ENCODE data around the gene FUT1.

Gene FUT1

DNA sequence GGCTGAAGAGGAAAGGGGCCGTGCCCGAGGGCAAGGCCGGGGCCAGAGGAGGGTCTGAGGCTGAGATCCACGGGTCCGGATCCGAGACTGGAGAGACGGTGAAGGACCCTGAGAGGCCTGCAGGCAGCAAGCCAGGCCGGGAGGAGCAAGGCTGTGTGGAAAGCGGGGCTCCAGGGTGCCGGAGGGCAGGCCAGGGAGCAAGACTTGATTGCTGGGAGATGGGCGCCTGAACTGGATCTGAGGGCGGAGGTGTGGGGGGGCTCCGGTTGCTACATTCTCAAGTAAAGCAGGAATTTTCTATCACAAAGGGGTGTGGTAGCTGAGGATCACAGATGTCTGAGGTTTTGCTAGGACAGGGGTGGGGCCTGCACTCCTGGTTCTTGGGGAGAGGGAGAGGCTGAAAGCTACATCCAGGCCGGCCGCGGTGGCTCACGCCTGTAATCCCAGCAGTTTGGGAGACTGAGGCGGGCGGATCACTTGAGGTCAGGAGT, 36.7 kb downstream of the FUT1 start:
- TF ChIP-seq, protein P1, sequence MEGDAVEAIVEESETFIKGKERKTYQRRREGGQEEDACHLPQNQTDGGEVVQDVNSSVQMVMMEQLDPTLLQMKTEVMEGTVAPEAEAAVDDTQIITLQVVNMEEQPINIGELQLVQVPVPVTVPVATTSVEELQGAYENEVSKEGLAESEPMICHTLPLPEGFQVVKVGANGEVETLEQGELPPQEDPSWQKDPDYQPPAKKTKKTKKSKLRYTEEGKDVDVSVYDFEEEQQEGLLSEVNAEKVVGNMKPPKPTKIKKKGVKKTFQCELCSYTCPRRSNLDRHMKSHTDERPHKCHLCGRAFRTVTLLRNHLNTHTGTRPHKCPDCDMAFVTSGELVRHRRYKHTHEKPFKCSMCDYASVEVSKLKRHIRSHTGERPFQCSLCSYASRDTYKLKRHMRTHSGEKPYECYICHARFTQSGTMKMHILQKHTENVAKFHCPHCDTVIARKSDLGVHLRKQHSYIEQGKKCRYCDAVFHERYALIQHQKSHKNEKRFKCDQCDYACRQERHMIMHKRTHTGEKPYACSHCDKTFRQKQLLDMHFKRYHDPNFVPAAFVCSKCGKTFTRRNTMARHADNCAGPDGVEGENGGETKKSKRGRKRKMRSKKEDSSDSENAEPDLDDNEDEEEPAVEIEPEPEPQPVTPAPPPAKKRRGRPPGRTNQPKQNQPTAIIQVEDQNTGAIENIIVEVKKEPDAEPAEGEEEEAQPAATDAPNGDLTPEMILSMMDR (conservative IDR thresholded peaks at IDR 0.05): no peak
- no peak for TF ChIP-seq ZFX (IDR thresholded peaks at IDR 0.05)
- no peak overlapping the region for H3K27ac ChIP-seq

DNA sequence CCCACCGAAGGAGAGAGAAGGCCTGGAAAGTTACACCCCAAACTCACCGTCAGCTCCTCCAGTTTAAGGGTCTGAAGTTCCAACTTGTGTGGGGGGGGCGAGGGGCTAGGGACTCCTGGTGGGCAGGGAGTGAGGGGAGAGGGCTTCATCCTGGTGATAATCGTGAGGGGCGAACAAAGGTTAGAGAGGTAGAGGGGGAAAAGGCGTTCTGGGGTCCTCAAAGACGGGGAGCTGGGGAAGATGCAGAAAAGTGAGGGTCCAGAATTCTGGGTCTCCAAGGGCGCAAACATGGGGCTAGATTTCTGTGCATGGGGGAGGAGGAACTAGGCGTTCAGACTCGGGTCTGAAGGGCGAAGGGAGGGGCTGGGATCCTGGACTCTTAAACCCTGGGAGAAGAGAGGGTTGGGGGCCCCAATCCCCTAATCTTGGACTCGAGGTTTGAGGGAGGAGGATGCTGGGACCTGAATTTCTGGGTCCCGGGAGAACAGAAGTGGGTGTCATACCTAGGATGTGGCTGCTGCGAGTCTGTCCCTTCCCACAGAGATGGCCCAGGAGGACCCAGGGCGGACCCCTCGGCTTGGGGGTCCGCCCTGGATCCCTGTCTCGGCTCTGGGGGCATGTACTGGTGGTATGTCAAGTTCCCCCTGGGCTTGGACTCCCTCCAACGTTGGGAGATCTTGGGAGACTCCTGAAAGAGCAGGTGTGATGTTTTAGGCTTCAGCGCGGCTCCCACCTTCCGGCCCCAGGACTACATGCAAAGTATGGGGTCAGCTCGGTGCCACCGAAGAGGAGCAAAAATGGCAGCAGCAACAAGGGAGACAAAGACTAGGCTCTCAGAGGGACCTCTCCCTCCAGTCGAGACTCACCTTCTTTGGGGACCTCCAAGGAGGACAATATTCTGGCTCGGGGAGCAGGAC, 37.4 kb downstream of the FUT1 start:
- peak overlapping the region; percentile 76 for H3K27ac ChIP-seq
- no peak for TF ChIP-seq ZFX (IDR thresholded peaks at IDR 0.05)
- TF ChIP-seq, protein P1 (conservative IDR thresholded peaks at IDR 0.05): no peak

DNA sequence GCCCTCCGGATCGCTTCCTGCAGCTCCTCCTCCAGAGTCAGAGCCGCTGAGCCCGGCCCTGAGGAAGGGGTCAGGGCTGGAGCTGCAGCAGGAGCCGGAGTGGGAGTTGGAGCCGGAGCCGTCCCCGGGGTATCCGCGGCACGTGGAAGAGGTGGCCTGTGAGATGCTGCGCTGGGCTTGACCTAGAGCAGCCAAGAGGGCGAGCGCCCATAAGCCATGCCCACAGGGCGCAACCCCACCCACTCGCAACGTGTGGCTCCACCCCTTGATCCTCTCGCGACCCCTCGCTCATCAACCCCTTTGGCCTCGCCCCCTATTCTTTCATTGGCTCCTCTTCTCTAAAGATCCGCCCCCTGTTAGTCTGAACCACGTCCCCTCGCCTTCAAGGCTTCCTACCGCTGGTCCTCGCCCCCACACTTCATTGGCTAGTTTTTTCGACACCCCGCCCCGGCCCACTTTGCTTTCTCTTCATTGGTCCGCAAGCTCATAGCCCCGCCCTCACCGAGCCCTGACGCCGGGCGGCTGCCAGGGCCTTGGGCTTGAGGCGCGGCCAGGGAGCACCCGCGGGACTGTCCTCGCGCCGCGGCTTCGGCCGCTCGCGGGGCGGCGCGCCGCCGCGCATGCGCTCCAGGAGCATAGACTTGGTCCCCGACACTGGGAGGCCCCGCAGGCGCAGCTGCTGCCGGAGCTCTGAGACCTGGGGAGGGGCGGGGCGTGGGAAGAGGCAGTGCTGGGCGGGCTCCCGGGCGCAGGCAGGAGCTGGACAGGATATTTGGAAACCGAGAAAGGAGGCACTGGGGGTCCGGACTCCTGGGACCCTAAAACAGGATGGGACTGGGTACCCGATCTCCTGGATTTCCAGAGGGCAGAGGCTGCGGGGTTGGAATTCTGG, 38.3 kb downstream of the FUT1 start:
- TF ChIP-seq ZFX (IDR thresholded peaks at IDR 0.05): no peak
- TF ChIP-seq, protein P1 (conservative IDR thresholded peaks at IDR 0.05): no peak
- H3K27ac ChIP-seq: peak overlapping the region; percentile 76

DNA sequence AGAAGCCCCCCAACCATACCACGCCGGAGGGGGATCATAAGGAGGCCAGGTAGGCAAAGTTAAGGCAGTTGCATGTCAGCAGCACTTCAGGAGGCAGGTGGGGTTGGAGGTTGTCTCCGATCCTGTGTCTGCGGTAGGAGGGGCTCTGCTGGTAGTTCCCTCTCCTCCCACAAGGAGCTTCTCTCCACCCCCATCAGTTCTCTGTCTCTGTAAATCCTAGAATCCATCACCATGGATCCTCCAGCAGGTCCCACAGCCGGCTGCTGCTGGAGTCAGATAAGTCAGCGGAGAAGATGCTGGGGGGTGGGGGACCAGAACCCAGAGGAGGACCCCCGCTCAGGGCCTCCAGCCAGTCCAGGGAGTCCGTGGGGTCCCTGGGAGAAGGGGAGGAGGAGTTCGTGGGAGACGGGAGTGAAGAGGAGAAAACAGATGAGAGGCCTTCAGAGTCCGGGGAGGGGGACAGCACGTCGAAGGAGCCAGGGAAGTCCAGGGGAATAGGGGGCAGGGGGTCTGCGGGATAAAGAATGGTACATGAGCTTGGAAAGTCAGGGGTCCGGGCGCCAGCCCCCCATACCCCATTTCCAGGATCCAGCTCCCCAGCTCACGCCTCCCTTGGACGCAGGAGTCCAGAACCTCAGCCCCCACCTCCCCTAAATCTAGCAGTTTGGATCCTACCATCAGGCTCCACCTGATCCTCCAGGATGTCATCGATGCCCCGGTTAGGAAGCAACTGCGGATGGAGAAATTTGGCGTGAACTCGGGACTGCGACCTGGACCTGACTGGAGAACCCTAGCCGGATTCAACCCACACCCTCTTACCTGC, 39.2 kb downstream of the FUT1 start:
- no peak for TF ChIP-seq ZFX (IDR thresholded peaks at IDR 0.05)
- TF ChIP-seq, protein P1 (conservative IDR thresholded peaks at IDR 0.05): no peak
- H3K27ac ChIP-seq: peak overlapping the region; percentile 58

DNA sequence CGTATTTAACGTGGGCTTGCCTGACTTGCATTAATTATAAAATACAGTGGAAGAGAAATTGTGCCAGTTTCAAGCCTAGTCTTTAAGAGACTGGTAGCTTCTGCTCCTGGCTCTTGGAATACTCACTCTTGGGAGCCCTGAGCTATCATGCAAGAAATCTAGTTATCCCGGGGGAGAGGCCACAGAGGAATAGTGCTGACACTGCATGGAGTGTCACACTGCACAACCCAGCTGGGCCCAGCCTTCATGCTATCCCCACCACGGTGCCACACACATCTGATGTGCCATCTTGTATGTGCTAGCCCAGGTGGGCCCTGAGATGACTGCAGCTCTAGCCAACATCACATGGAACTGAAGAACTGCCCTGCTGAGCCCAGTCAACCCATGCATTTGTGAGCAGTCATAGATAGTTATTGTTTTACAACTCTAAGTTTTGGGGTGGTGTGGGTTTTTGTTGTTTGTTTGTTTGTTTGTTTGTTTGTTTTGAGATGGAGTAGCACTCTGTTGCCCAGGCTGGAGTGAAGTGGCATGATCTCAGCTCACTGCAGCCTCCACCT, 41.3 kb downstream of the FUT1 start:
- TF ChIP-seq ZFX (IDR thresholded peaks at IDR 0.05): no peak
- TF ChIP-seq, protein P1 (conservative IDR thresholded peaks at IDR 0.05): no peak
- no peak overlapping the region for H3K27ac ChIP-seq

DNA sequence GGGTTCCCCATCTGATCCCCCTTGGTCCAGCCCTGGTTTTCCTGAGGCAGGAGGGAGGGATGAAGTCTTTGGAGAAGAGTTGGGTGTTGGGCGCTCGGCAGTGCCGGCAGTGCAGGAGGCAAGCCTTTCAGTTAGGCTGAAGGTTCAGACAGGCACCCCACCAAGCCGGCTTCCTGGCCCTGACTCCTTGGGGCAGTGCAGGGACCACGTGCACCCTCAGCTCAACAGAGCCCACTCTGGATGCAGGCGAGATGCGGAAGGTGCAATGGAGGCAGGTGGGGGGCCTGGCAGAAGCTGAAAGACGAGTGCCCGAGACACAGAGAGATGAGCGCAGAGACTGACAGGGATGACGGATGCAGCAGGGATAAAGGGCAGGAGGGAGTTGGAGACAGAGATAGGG, 44.0 kb downstream of the FUT1 start:
- H3K27ac ChIP-seq: no peak overlapping the region
- TF ChIP-seq, protein P1 (conservative IDR thresholded peaks at IDR 0.05): no peak
- TF ChIP-seq ZFX (IDR thresholded peaks at IDR 0.05): no peak

Data from C4-2B (cell line).